GM12878 (cell line): ENCODE results near the gene DNAJA4. TPM values are rescaled to one million over a fixed set of nuclear protein-coding genes. Genes with fewer than 3 reads are reported as not detected.

Experiments
- ATAC-seq: fragments of 200-7000 bp; cut with Tn5 transposase; 3 replicates; pipeline ENCODE4 v1.9.1; 2020; ENCODE audit warnings: mild to moderate bottlenecking, moderate library complexity
- BruUV-seq: library from RNA; stranded (reverse); fragments of 400-500 nt; replicated peaks from 2 replicates; lab custom pipeline; 2021; lab: Mats Ljungman, UMichigan
- CTCF ChIA-PET: fragments of 300-600 bp; sonication (Branson Sonifier 250); formaldehyde crosslinking; extraction: SDS; loops from one replicate; lab custom pipeline; 2021; ENCODE audit warnings: inconsistent platforms; lab: Yijun Ruan, JAX
- POLR2A ChIA-PET: fragments of 350-600 bp; formaldehyde crosslinking; extraction: SDS; loops from one replicate; lab custom pipeline; 2021; ENCODE audit warnings: inconsistent platforms; lab: Charles Lee
- RAD21 ChIA-PET: fragments of 300-600 bp; sonication (Branson Sonifier 250); formaldehyde crosslinking; loops from one replicate; lab custom pipeline; 2023; ENCODE audit warnings: antibody characterized with exemption; ENCODE audit not compliant: unreplicated experiment; lab: Charles Lee
- SMC1A ChIA-PET: fragments of 300-600 bp; sonication (Branson Sonifier 250); formaldehyde crosslinking; loops from one replicate; lab custom pipeline; 2023; ENCODE audit not compliant: unreplicated experiment, uncharacterized antibody; lab: Charles Lee
- DNase-seq: peaks from one replicate; pipeline ENCODE4 v3.0.0-alpha.2; 2011; ENCODE audit warnings: low read depth, low spot score
- FAIRE-seq: peaks from 3 replicates; lab custom pipeline; 2011; peaks lifted over from hg19 to GRCh38; lab: Jason Lieb, UNC
- H2AFZ ChIP-seq: 2 replicates; pipeline ENCODE4 v1.6.0; 2011; ENCODE audit warnings: low read depth, low read length, control low read depth; ENCODE audit not compliant: control insufficient read depth
- H3K27ac ChIP-seq: 2 replicates; pipeline ENCODE4 v1.5.1; 2011; ENCODE audit warnings: control low read depth; ENCODE audit not compliant: control insufficient read depth, insufficient read depth
- H3K27me3 ChIP-seq, 2 experiments: replicated peaks in 1 of 2; 2 replicates each; pipeline versions ENCODE4 v1.6.0 to v1.6.1; 2011; ENCODE audit warnings: low read length in 1 of 2; ENCODE audit not compliant: control insufficient read depth in 2 of 2, insufficient read depth in 2 of 2
- H3K36me3 ChIP-seq, 2 experiments: 2 replicates each; pipeline ENCODE4 v1.5.1; 2011; ENCODE audit warnings: low read length in 1 of 2; ENCODE audit not compliant: control insufficient read depth in 2 of 2, insufficient read depth in 2 of 2
- H3K4me1 ChIP-seq: 2 replicates; pipeline ENCODE4 v1.6.1; 2011; ENCODE audit warnings: mild to moderate bottlenecking, low read length, moderate library complexity, mixed read lengths; ENCODE audit not compliant: control insufficient read depth, insufficient read depth
- H3K4me2 ChIP-seq: 2 replicates; pipeline ENCODE4 v1.6.0; 2011; ENCODE audit warnings: control low read depth; ENCODE audit not compliant: control insufficient read depth, insufficient read depth
- H3K4me3 ChIP-seq: fragments of 200-600 bp; sonication (generic); 2 replicates; pipeline ENCODE4 v1.5.1; 2016
- H3K79me2 ChIP-seq: 2 replicates; pipeline ENCODE4 v1.6.0; 2011; ENCODE audit warnings: low read length; ENCODE audit not compliant: control insufficient read depth, insufficient read depth
- H3K9ac ChIP-seq: 2 replicates; pipeline ENCODE4 v1.8.0; 2011; ENCODE audit warnings: low read length, control low read depth, mixed read lengths; ENCODE audit not compliant: control insufficient read depth, insufficient read depth
- H3K9me3 ChIP-seq: replicated peaks from 3 replicates; pipeline ENCODE4 v1.5.1; 2011; ENCODE audit warnings: mild to moderate bottlenecking, low read length; ENCODE audit not compliant: control insufficient read depth, insufficient read depth
- H4K20me1 ChIP-seq: 2 replicates; pipeline ENCODE4 v1.6.0; 2011; ENCODE audit not compliant: control insufficient read depth, insufficient read depth
- BMI1 ChIP-seq: fragments of 450-650 bp; IDR thresholded peaks from 2 replicates; pipeline ENCODE4 v1.6.1; 2016; ENCODE audit warnings: mild to moderate bottlenecking, moderate library complexity, borderline replicate concordance
- BRCA1 ChIP-seq: IDR thresholded peaks from 2 replicates; pipeline ENCODE4 v1.6.1; 2011; ENCODE audit warnings: low read depth, low read length, improper control_type of control experiment
- CHD2 ChIP-seq: IDR thresholded peaks from 2 replicates; pipeline ENCODE4 v1.6.1; 2011; ENCODE audit warnings: low read depth, low read length, improper control_type of control experiment, borderline replicate concordance
- E4F1 ChIP-seq: fragments of 450-650 bp; IDR thresholded peaks from 2 replicates; pipeline ENCODE4 v1.6.1; 2018; ENCODE audit warnings: borderline replicate concordance, mild to moderate bottlenecking; ENCODE audit not compliant: partially characterized antibody
- EP300 ChIP-seq, 2 experiments: fragments of 150-350 bp in 1 of 2; IDR thresholded peaks; 2 replicates each; pipeline ENCODE4 v1.6.1; 2011 to 2012; ENCODE audit warnings: low read depth in 2 of 2, low read length in 2 of 2, borderline replicate concordance in 1 of 2, improper control_type of control experiment in 1 of 2, inconsistent platforms in 1 of 2; ENCODE audit not compliant: control insufficient read depth in 1 of 2
- EZH2 ChIP-seq: IDR thresholded peaks from 2 replicates; pipeline ENCODE4 v1.6.1; 2012; ENCODE audit warnings: low read depth, mild to moderate bottlenecking, control low read depth, inconsistent platforms, low read length, borderline replicate concordance; ENCODE audit not compliant: control insufficient read depth
- FOXM1 ChIP-seq: IDR thresholded peaks from 2 replicates; pipeline ENCODE4 v1.6.1; 2012; ENCODE audit warnings: low read depth, mild to moderate bottlenecking, inconsistent platforms, low read length, moderate library complexity
- HSF1 ChIP-seq: fragments of 150-350 bp; IDR thresholded peaks from 2 replicates; pipeline ENCODE4 v1.6.1; 2014; ENCODE audit warnings: mild to moderate bottlenecking, low read depth, low read length
- IKZF2 ChIP-seq, 2 experiments: fragments of 450-650 bp; IDR thresholded peaks; 2 replicates each; pipeline ENCODE4 v1.6.1; 2017; ENCODE audit warnings: mild to moderate bottlenecking in 2 of 2, moderate library complexity in 2 of 2
- IRF4 ChIP-seq: IDR thresholded peaks from 2 replicates; pipeline ENCODE4 v1.6.1; 2011; ENCODE audit warnings: low read depth, low read length
- MTA2 ChIP-seq: fragments of 450-650 bp; IDR thresholded peaks from 2 replicates; pipeline ENCODE4 v1.6.1; 2016; ENCODE audit warnings: low read depth, mild to moderate bottlenecking, moderate library complexity
- MTA3 ChIP-seq: IDR thresholded peaks from 2 replicates; pipeline ENCODE4 v1.6.1; 2012; ENCODE audit warnings: low read length, inconsistent platforms, borderline replicate concordance
- RAD51 ChIP-seq: fragments of 450-650 bp; IDR thresholded peaks from 2 replicates; pipeline ENCODE4 v1.6.1; 2016; ENCODE audit warnings: moderate library complexity, mild to moderate bottlenecking, inconsistent platforms
- STAT1 ChIP-seq: fragments of 450-650 bp; conservative IDR thresholded peaks from 2 replicates; pipeline ENCODE4 v1.6.1; 2014; ENCODE audit warnings: antibody characterized with exemption, mild to moderate bottlenecking
- TAF1 ChIP-seq: IDR thresholded peaks from 2 replicates; pipeline ENCODE4 v1.6.1; 2011; ENCODE audit warnings: mild to moderate bottlenecking, low read depth, low read length, borderline replicate concordance
- YY1 ChIP-seq: IDR thresholded peaks from 2 replicates; pipeline ENCODE4 v1.6.1; 2011; ENCODE audit warnings: low read depth, mild to moderate bottlenecking, low read length
- ZNF217 ChIP-seq: fragments of 450-650 bp; IDR thresholded peaks from 2 replicates; pipeline ENCODE4 v1.6.1; 2017; ENCODE audit warnings: antibody characterized with exemption, mild to moderate bottlenecking
- WGBS: methylation state at CpG from one replicate; pipeline ENCODE4 v1.1.6; 2016; ENCODE audit warnings: low lambda C conversion rate; ENCODE audit not compliant: insufficient replicate concordance, insufficient coverage; ENCODE audit errors: missing lambda C conversion rate; 5-methylcytosine and 5-hydroxymethylcytosine counted together
- in situ Hi-C: fragments of 300-500 bp; cut with MboI; formaldehyde crosslinking; loops from 9 replicates; pipeline ENCODE4 v1.14.3; 2018; ENCODE audit warnings: mixed read lengths
- intact Hi-C: fragments of 100-400 bp; cut with micrococcal nuclease; formaldehyde crosslinking; loops from one replicate; pipeline ENCODE4 v1.14.2; 2022; ENCODE audit not compliant: unreplicated experiment
- polyA plus RNA-seq, 11 experiments: library from polyadenylated mRNA; depleted of rRNA in 4 of 11; unstranded in 6 of 11; stranded (reverse) in 5 of 11; fragments of >200 nt; fragmentation: Nextera tagmentation in 4 of 11; fragmentation: Illumina TruSeq in 1 of 11; extraction: Ambion mirVana in 4 of 11; extraction: Trizol in 1 of 11; gene quantifications; 1 replicate in 1 of 11; 2 replicates in 10 of 11; pipeline versions ENCODE4 v1.2.1 to v1.2.3, GENCODE V29; 2011 to 2016; ENCODE audit warnings: inconsistent platforms in 2 of 11, missing spikeins in 2 of 11, low read depth in 1 of 11
- total RNA-seq, 4 experiments: library from RNA; depleted of rRNA in 3 of 4; stranded (reverse); fragments of >200 nt in 3 of 4; fragmentation: Illumina TruSeq in 1 of 4; extraction: Trizol in 1 of 4; gene quantifications; 2 replicates each; pipeline versions ENCODE4 v1.2.1 to v1.2.3, GENCODE V29; 2013 to 2021
- TF ChIP-seq, protein P1 (sequence below): fragments of 450-650 bp; IDR thresholded peaks from 2 replicates; pipeline ENCODE4 v1.6.1; 2018; ENCODE audit warnings: mild to moderate bottlenecking, low read depth, moderate library complexity; ENCODE audit not compliant: partially characterized antibody

The DNAJA4 gene
- total and polyA plus RNA-seq, 10 of the 15 experiments (the other 5 are each of a cell fraction or from before 2014, with no cell fraction given): 0.01 to 10.4 (median 4.1) TPM

GRCh38 chr15:78244101-78244500 lies 20.3 kb upstream of the DNAJA4 start:
- no peaks in the 10 kb centered on the region for H3K27me3 ChIP-seq
- ChIA-PET CTCF (interaction anchor here (0.7 to 1.9 kb wide), 6 partner anchors 8 to 287 kb away, joined by 3 to 6 read pairs (median 4); no protein-coding TSS in a partner anchor), SMC1A (no interaction called here), POLR2A (no interaction called here), RAD21 (interaction anchor here (1.0 to 3.2 kb wide), 3 partner anchors 16 to 131 kb away, joined by 3 to 10 read pairs (median 5); no protein-coding TSS in a partner anchor)
- no TSS peak for BruUV-seq
- no peaks in the 10 kb centered on the region for H3K79me2 ChIP-seq
- no peaks in the 10 kb centered on the region for H4K20me1 ChIP-seq
- H3K9ac ChIP-seq: no peak overlapping the region
- in situ Hi-C loops: loop anchor here (5.0 kb wide), 2 partner anchors 132 to 287 kb away; no protein-coding TSS in a partner anchor
- ATAC-seq (no peak), FAIRE-seq (no peak), DNase-seq (no peak)
- intact Hi-C loops: no loop called here
- no peaks in the 10 kb centered on the region for H3K36me3 ChIP-seq
- no peaks in the 10 kb centered on the region for H3K4me1 ChIP-seq
- no peak overlapping the region for H3K4me3 ChIP-seq
- 35% methylated on average over 6 of the region's 6 CpGs for WGBS
- no peak overlapping the region for H3K27ac ChIP-seq
- H3K4me2 ChIP-seq: no peak overlapping the region
- H2AFZ ChIP-seq: no peak overlapping the region
- H3K9me3 ChIP-seq: no peaks in the 10 kb centered on the region
- TF ChIP-seq HSF1: no peak
- no peak for TF ChIP-seq STAT1
- TF ChIP-seq YY1: no peak
- TF ChIP-seq, protein P1, sequence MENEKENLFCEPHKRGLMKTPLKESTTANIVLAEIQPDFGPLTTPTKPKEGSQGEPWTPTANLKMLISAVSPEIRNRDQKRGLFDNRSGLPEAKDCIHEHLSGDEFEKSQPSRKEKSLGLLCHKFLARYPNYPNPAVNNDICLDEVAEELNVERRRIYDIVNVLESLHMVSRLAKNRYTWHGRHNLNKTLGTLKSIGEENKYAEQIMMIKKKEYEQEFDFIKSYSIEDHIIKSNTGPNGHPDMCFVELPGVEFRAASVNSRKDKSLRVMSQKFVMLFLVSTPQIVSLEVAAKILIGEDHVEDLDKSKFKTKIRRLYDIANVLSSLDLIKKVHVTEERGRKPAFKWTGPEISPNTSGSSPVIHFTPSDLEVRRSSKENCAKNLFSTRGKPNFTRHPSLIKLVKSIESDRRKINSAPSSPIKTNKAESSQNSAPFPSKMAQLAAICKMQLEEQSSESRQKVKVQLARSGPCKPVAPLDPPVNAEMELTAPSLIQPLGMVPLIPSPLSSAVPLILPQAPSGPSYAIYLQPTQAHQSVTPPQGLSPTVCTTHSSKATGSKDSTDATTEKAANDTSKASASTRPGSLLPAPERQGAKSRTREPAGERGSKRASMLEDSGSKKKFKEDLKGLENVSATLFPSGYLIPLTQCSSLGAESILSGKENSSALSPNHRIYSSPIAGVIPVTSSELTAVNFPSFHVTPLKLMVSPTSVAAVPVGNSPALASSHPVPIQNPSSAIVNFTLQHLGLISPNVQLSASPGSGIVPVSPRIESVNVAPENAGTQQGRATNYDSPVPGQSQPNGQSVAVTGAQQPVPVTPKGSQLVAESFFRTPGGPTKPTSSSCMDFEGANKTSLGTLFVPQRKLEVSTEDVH: no peak
- no peak for TF ChIP-seq BMI1
- no peak for TF ChIP-seq E4F1
- no peak for TF ChIP-seq FOXM1
- TF ChIP-seq CHD2: no peak
- no peak for TF ChIP-seq IKZF2 (IDR thresholded peaks at IDR 0.05)
- TF ChIP-seq MTA2: no peak
- no peak for TF ChIP-seq EP300 (IDR thresholded peaks at IDR 0.05; ENCODE audit: borderline replicate concordance in 1 of 2, control insufficient read depth in 1 of 2, low read depth in 2 of 2, low read length in 2 of 2)
- no peak for TF ChIP-seq ZNF217
- TF ChIP-seq TAF1: no peak
- TF ChIP-seq IRF4: no peak
- TF ChIP-seq EZH2: no peak
- no peak for TF ChIP-seq BRCA1
- no peak for TF ChIP-seq RAD51
- no peak for TF ChIP-seq MTA3
